H1 (cell line): ENCODE results near the gene ZNF598. TPM values are rescaled to one million over a fixed set of nuclear protein-coding genes. Genes with fewer than 3 reads are reported as not detected.
A peak's percentile ranks its signal among the peaks of the same experiment; 100 is the strongest.

Experiments
- CTCF ChIA-PET: fragments of 300-600 bp; sonication (Branson Sonifier 250); formaldehyde crosslinking; loops from one replicate; lab custom pipeline; 2021; ENCODE audit not compliant: partially characterized antibody; lab: Charles Lee
- POLR2A ChIA-PET: fragments of 300-600 bp; sonication (Branson Sonifier 250); formaldehyde crosslinking; loops from one replicate; lab custom pipeline; 2021; ENCODE audit warnings: inconsistent platforms; ENCODE audit not compliant: partially characterized antibody; lab: Charles Lee
- DNase-seq, 2 experiments: peaks; one replicate each; pipeline versions ENCODE4 v3.0.0 to v3.0.0-alpha.2; 2010 to 2022; ENCODE audit warnings: low spot score in 2 of 2, low read depth in 1 of 2, mixed read lengths in 1 of 2
- FAIRE-seq: peaks from 2 replicates; lab custom pipeline; 2011; peaks lifted over from hg19 to GRCh38; lab: Jason Lieb, UNC
- H2AFZ ChIP-seq: 2 replicates; pipeline ENCODE4 v1.8.1; 2012; ENCODE audit warnings: low read length, inconsistent platforms
- H2AK5ac ChIP-seq: 2 replicates; pipeline ENCODE4 v1.6.1; 2013; ENCODE audit warnings: low read depth, low read length
- H2BK120ac ChIP-seq: replicated peaks from 2 replicates; pipeline ENCODE3; 2013; ENCODE audit warnings: low read depth, low read length, inconsistent platforms
- H2BK12ac ChIP-seq: 2 replicates; pipeline ENCODE4 v1.6.1; 2013; ENCODE audit warnings: low read depth, low read length
- H2BK15ac ChIP-seq: 2 replicates; pipeline ENCODE4 v1.6.1; 2013; ENCODE audit warnings: low read length
- H2BK20ac ChIP-seq: 2 replicates; pipeline ENCODE4 v1.6.1; 2013; ENCODE audit warnings: low read length
- H2BK5ac ChIP-seq: 2 replicates; pipeline ENCODE4 v1.6.1; 2013; ENCODE audit warnings: low read depth, low read length
- H3K14ac ChIP-seq: 2 replicates; pipeline ENCODE4 v1.6.1; 2013; ENCODE audit warnings: inconsistent platforms; ENCODE audit not compliant: insufficient read length
- H3K18ac ChIP-seq: 2 replicates; pipeline ENCODE4 v1.6.1; 2013; ENCODE audit warnings: low read length; ENCODE audit errors: extremely low read depth
- H3K23ac ChIP-seq: 2 replicates; pipeline ENCODE4 v1.6.1; 2013; ENCODE audit warnings: inconsistent platforms; ENCODE audit not compliant: insufficient read length
- H3K23me2 ChIP-seq: 2 replicates; pipeline ENCODE4 v1.6.1; 2013; ENCODE audit warnings: low read depth, low read length
- H3K27ac ChIP-seq: 2 replicates; pipeline ENCODE4 v1.6.1; 2011; ENCODE audit warnings: low read depth, low read length, inconsistent platforms
- H3K27me3 ChIP-seq, 4 experiments: replicated peaks in 1 of 4; 1 replicate in 1 of 4; 2 replicates in 3 of 4; pipeline versions ENCODE4 v1.6.1 to v1.8.1; 2011 to 2013; ENCODE audit warnings: low read length in 3 of 4, mild to moderate bottlenecking in 3 of 4, inconsistent platforms in 2 of 4, mixed read lengths in 2 of 4, moderate library complexity in 1 of 4; ENCODE audit not compliant: control insufficient read depth in 3 of 4, insufficient read depth in 3 of 4; ENCODE audit errors: extremely low read depth in 1 of 4
- H3K36me3 ChIP-seq, 4 experiments: 2 replicates each; pipeline versions ENCODE4 v1.6.1 to v1.8.1; 2011 to 2013; ENCODE audit warnings: mild to moderate bottlenecking in 4 of 4, low read length in 3 of 4, moderate library complexity in 2 of 4, control low read depth in 1 of 4, inconsistent platforms in 1 of 4; ENCODE audit not compliant: insufficient read depth in 4 of 4, control insufficient read depth in 2 of 4
- H3K4ac ChIP-seq: replicated peaks from 2 replicates; pipeline ENCODE3; 2013; ENCODE audit warnings: low read length, low read depth, mixed read lengths, inconsistent platforms; ENCODE audit not compliant: insufficient read length
- H3K4me1 ChIP-seq, 4 experiments: replicated peaks in 1 of 4; 1 replicate in 1 of 4; 2 replicates in 3 of 4; pipeline versions ENCODE4 v1.6.1 to v1.8.1; 2011 to 2013; ENCODE audit warnings: low read length in 3 of 4, inconsistent platforms in 2 of 4, mixed read lengths in 1 of 4; ENCODE audit not compliant: insufficient read depth in 4 of 4, control insufficient read depth in 3 of 4
- H3K4me2 ChIP-seq, 2 experiments: 2 replicates each; pipeline versions ENCODE4 v1.6.1 to v1.8.1; 2011 to 2013; ENCODE audit warnings: low read depth in 2 of 2, low read length in 2 of 2, control low read depth in 1 of 2, inconsistent platforms in 1 of 2, mild to moderate bottlenecking in 1 of 2; ENCODE audit not compliant: insufficient read depth in 1 of 2
- H3K4me3 ChIP-seq, 4 experiments: fragments of 200-600, 300-600 bp in 1 of 4; sonication (generic), shearing (Covaris generic), sonication (Bioruptor Twin) in 1 of 4; 2 replicates each; pipeline versions ENCODE4 v1.5.1 to v1.8.1; 2011 to 2016; ENCODE audit warnings: low read length in 4 of 4, low read depth in 3 of 4, control low read depth in 2 of 4, inconsistent platforms in 2 of 4, mild to moderate bottlenecking in 2 of 4, mixed read lengths in 1 of 4, moderate library complexity in 1 of 4; ENCODE audit not compliant: insufficient read depth in 2 of 4; ENCODE audit errors: extremely low read depth in 1 of 4
- H3K56ac ChIP-seq: replicated peaks from 2 replicates; pipeline ENCODE3; 2013; ENCODE audit warnings: low read depth, mild to moderate bottlenecking, mixed read lengths, low read length, inconsistent platforms; ENCODE audit not compliant: insufficient read length
- H3K79me1 ChIP-seq: 2 replicates; pipeline ENCODE4 v1.6.1; 2013; ENCODE audit warnings: low read depth, low read length, control low read depth
- H3K79me2 ChIP-seq, 2 experiments: 2 replicates each; pipeline versions ENCODE4 v1.6.1 to v1.8.1; 2012 to 2013; ENCODE audit warnings: low read length in 2 of 2, mild to moderate bottlenecking in 2 of 2, inconsistent platforms in 1 of 2; ENCODE audit not compliant: insufficient read depth in 2 of 2, control insufficient read depth in 1 of 2
- H3K9ac ChIP-seq, 4 experiments: replicated peaks in 1 of 4; 1 replicate in 1 of 4; 2 replicates in 3 of 4; pipeline versions ENCODE4 v1.6.1 to v1.8.1; 2011 to 2013; ENCODE audit warnings: low read depth in 3 of 4, low read length in 3 of 4, control low read depth in 2 of 4, mild to moderate bottlenecking in 2 of 4, moderate library complexity in 2 of 4, inconsistent platforms in 1 of 4; ENCODE audit errors: extremely low read depth in 1 of 4
- H3K9me3 ChIP-seq, 2 experiments: 2 replicates each; pipeline versions ENCODE4 v1.6.1 to v1.8.1; 2012 to 2013; ENCODE audit warnings: mild to moderate bottlenecking in 2 of 2, moderate library complexity in 2 of 2, control low read depth in 1 of 2, inconsistent platforms in 1 of 2, low read depth in 1 of 2, low read length in 1 of 2, mixed read lengths in 1 of 2; ENCODE audit not compliant: insufficient read depth in 2 of 2
- H4K20me1 ChIP-seq, 2 experiments: replicated peaks in 1 of 2; 2 replicates each; pipeline versions ENCODE3 to v1.8.1; 2011 to 2013; ENCODE audit warnings: inconsistent platforms in 2 of 2, low read length in 2 of 2, mild to moderate bottlenecking in 1 of 2; ENCODE audit not compliant: insufficient read depth in 2 of 2, control insufficient read depth in 1 of 2
- H4K5ac ChIP-seq: 2 replicates; pipeline ENCODE4 v1.6.1; 2013; ENCODE audit warnings: low read length, low read depth, mixed read lengths, inconsistent platforms; ENCODE audit not compliant: insufficient read length
- H4K8ac ChIP-seq: 2 replicates; pipeline ENCODE4 v1.8.0; 2013; ENCODE audit warnings: mild to moderate bottlenecking, moderate library complexity, low read length, inconsistent platforms; ENCODE audit not compliant: insufficient read depth; ENCODE audit errors: extremely low read depth
- H4K91ac ChIP-seq: replicated peaks from 2 replicates; pipeline ENCODE3; 2013; ENCODE audit warnings: low read length, mixed read lengths, inconsistent platforms; ENCODE audit not compliant: insufficient read length
- BCL11A ChIP-seq, 2 experiments: IDR thresholded peaks; one replicate each; pipeline ENCODE4 v1.6.1; 2011; ENCODE audit warnings: low read depth in 2 of 2, low read length in 2 of 2, mild to moderate bottlenecking in 2 of 2
- YY1 ChIP-seq: IDR thresholded peaks from 2 replicates; pipeline ENCODE4 v1.6.1; 2011; ENCODE audit warnings: low read depth, mild to moderate bottlenecking, low read length
- WGBS, 2 experiments: shearing (Covaris generic) in 1 of 2; methylation state at CpG; one replicate each; pipeline versions ENCODE4 v1.1.6 to v1.1.7; 2013 to 2015; ENCODE audit warnings: low lambda C conversion rate in 2 of 2, mixed read lengths in 2 of 2, inconsistent platforms in 1 of 2, low coverage in 1 of 2, missing lambda C conversion rate in 1 of 2; ENCODE audit not compliant: insufficient replicate concordance in 2 of 2, insufficient coverage in 1 of 2, insufficient read length in 1 of 2; ENCODE audit errors: extremely low coverage in 1 of 2, missing lambda C conversion rate in 1 of 2; 5-methylcytosine and 5-hydroxymethylcytosine counted together
- polyA plus RNA-seq, 7 experiments: library from polyadenylated mRNA; depleted of rRNA in 3 of 7; stranded (reverse) in 5 of 7; unstranded in 2 of 7; fragments of >200 nt in 5 of 7; fragments of 200-250 nt in 2 of 7; gene quantifications; 1 replicate in 5 of 7; 2 replicates in 1 of 7; 4 replicates in 1 of 7; pipeline versions ENCODE4 v1.2.1 to v1.2.3, GENCODE V29; 2011 to 2013; ENCODE audit warnings: missing spikeins in 2 of 7, mixed read lengths in 2 of 7
- total RNA-seq: library from RNA; stranded (reverse); fragmentation: NEBNext Ultra II Directional; extraction: Animal tissue kit (Norgen Biotek cat#: 25700); gene quantifications from 2 replicates; pipeline ENCODE4 v1.2.1, GENCODE V29; 2021

The ZNF598 gene
- total and polyA plus RNA-seq, 2 of the 8 experiments (the other 6 are each of a cell fraction or from before 2014, with no cell fraction given), result 29.3 to 47.6 TPM

- Histone ChIP-seq H3K27me3 (no peaks in the 10 kb centered on the region; a peak in 1 of 7 replicates), H2BK5ac (no peak overlapping the region), H2AFZ (no peak overlapping the region), H4K20me1 (peaks cover 0 to 5% of the 10 kb centered on the region in 2 experiments), H3K18ac (no peak overlapping the region), H3K23me2 (peaks cover 10% of the 10 kb centered on the region), H3K14ac (no peak overlapping the region), H2BK12ac (no peak overlapping the region), H2BK15ac (no peak overlapping the region), H3K27ac (no peak overlapping the region), H3K4me1 (peaks cover 0 to 3% (median 1%) of the 10 kb centered on the region in 4 experiments; a peak in 3 of 7 replicates), H3K23ac (no peak overlapping the region), H2BK120ac (no peak overlapping the region), H4K91ac (no peak overlapping the region), H4K5ac (no peak overlapping the region), H3K79me1 (peaks cover 7% of the 10 kb centered on the region; the same call in 1 of the 2 replicates)
- DNase-seq (no peak), FAIRE-seq (no peak)
- POLR2A ChIA-PET, result interaction anchor here (0.7 to 4.2 kb wide), 6 partner anchors 9 to 127 kb away, joined by 3 to 38 read pairs (median 6); partner anchors contain the start of genes RPS2 and TRAF7
- TF ChIP-seq YY1, result no peak
- no peak for TF ChIP-seq BCL11A (IDR thresholded peaks at IDR 0.05; ENCODE audit: low read depth in 2 of 2, low read length in 2 of 2)
- TF ChIP-seq, all 59 proteins: peak for 0
- no peak overlapping the region for H2AK5ac ChIP-seq
- H3K9ac ChIP-seq, result no peak overlapping the region
- H3K56ac ChIP-seq, result no peak overlapping the region
- H3K79me2 ChIP-seq, result peaks cover 0 to 11% of the 10 kb centered on the region in 2 experiments; a peak in 1 of 4 replicates
- H3K4ac ChIP-seq, result no peak overlapping the region
- H3K4me3 ChIP-seq, result peak overlapping the region in 1 of 4 experiments; percentile 89; a peak in 2 of 8 replicates
- 93% methylated on average over 21 of the region's 21 CpGs; no CpG with 5 or more reads in 1 of the 2 experiments for WGBS, 2 experiments
- H4K8ac ChIP-seq, result no peak overlapping the region
- H3K9me3 ChIP-seq, result no peaks in the 10 kb centered on the region
- no peak overlapping the region for H2BK20ac ChIP-seq
- H3K4me2 ChIP-seq, result peak overlapping the region; percentile 68 to 81
- CTCF ChIA-PET, result interaction anchor here (0.7 to 5.3 kb wide), 12 partner anchors 9 to 157 kb away, joined by 3 to 32 read pairs (median 4); partner anchors contain the start of gene NHERF2
- H3K36me3 ChIP-seq, result peaks cover 0 to 3% (median 1%) of the 10 kb centered on the region in 4 experiments; a peak in 2 of 8 replicates
Observed at GRCh38 chr16:2045965-2046892, 36.6 kb upstream of the ZNF598 start.
